IMR-90 (cell line): ENCODE results near the gene XPNPEP2.

Experiments
- BHLHE40 ChIP-seq: fragments of 150-350 bp; IDR thresholded peaks from 2 replicates; pipeline ENCODE4 v1.6.1; 2016; ENCODE audit warnings: mild to moderate bottlenecking, low read depth, low read length
- CEBPB ChIP-seq: IDR thresholded peaks from 2 replicates; pipeline ENCODE4 v1.6.1; 2012; ENCODE audit warnings: low read depth, low read length, improper control_type of control experiment
- CTCF ChIP-seq: conservative IDR thresholded peaks from 2 replicates; pipeline ENCODE4 v1.5.1; 2012; ENCODE audit warnings: mild to moderate bottlenecking, low read depth, low read length, improper control_type of control experiment
- MAFK ChIP-seq: IDR thresholded peaks from 2 replicates; pipeline ENCODE4 v1.6.1; 2012; ENCODE audit warnings: low read depth, low read length, improper control_type of control experiment
- POLR2A ChIP-seq: IDR thresholded peaks from 2 replicates; pipeline ENCODE4 v1.6.1; 2012; ENCODE audit warnings: mild to moderate bottlenecking, low read depth, low read length
- RAD21 ChIP-seq: IDR thresholded peaks from 2 replicates; pipeline ENCODE4 v1.6.1; 2012; ENCODE audit warnings: low read length, improper control_type of control experiment
- RFX5 ChIP-seq: IDR thresholded peaks from 2 replicates; pipeline ENCODE4 v1.8.0; 2012; ENCODE audit warnings: low read depth, mild to moderate bottlenecking, low read length, moderate library complexity

- no peak for TF ChIP-seq CTCF
- TF ChIP-seq RAD21: no peak
- no peak for TF ChIP-seq CEBPB
- TF ChIP-seq POLR2A: no peak
- no peak for TF ChIP-seq RFX5
- TF ChIP-seq MAFK: no peak
- TF ChIP-seq BHLHE40: no peak
Observed at GRCh38 chrX:129813662-129814368, 75.0 kb downstream of the XPNPEP2 start.
